ENCODE measurements around the gene ULK3.

DNA sequence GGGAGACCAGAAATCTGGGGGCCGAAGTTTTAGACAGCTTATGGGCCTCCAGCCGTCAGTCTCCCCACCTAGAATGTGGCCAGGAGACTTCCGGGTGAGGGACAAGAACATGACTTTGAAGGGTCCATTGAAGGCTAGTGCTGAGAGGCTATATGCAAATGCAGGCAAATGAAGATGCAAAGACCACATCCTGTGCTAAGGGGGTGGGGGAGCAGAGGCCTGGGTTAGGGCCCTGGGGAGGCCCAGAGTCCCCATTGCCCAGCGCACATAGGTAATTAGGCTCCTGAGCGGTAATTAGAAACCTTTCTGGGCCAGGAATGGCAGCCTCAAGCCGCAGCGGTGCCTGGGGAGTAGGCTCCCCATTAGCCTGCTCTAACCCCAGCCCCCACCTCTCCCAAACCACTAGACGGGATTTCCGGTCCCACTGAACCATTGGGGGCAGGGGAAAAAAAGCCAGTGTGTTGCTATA, 54.2 kb downstream of the ULK3 start:
- no peak for TF ChIP-seq YY1 (IDR thresholded peaks at IDR 0.05; ENCODE audit: extremely low read depth, insufficient replicate concordance, low read depth, low read length)
- no peak for TF ChIP-seq POLR2AphosphoS5 (IDR thresholded peaks at IDR 0.05; ENCODE audit: low read depth, low read length)
- TF ChIP-seq POLR2A (IDR thresholded peaks at IDR 0.05; ENCODE audit: borderline replicate concordance, extremely low read depth, insufficient read depth, insufficient read length): no peak
